ENCODE measurements around the gene ZNRF1. TPM values are rescaled to one million over a fixed set of nuclear protein-coding genes. Genes with fewer than 3 reads are reported as not detected.
"Not testable (repeated sequence)": the region's sequence is repeated elsewhere in the genome, so short reads cannot be mapped to it uniquely, and the experiment has no call there.

Gene ZNRF1
- total RNA-seq, 4 donors from 2014 or later, result 14.1 to 37.4 (median 19.4) TPM

DNA sequence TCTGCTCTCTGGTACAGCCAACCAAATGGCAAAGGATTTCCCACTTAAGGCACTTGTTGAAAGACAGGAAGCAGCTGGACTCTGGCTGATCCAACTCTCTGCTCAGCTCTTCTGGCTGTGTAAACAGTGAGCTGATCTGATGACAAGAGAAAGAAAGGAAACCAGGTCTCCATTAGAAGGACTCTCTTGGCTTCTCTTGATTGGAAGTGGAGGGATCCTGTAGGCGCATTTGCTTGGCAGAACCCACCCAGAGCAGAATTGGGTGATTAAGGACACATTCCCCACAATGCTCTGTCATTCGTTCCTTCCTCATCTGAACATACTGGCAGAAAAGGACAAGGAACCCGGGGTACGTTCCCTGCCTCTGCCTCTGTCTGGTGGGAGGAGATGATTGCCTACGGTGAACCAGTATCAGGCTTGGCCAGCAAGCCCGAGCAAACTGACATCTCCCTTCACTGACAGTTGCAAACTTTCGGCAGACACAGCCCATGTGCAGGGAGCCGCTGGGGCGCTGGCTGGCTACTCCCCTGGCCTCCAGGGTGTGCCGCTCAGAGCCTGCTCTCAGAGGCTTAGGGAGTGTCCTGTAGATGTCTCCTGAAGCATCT lies 88.7 kb downstream of the ZNRF1 start:
- H3K27me3 ChIP-seq, result no peaks in the 10 kb centered on the region
- H3K36me3 ChIP-seq, result no peaks in the 10 kb centered on the region
- peak overlapping the region; percentile 70 to 74 for H3K27ac ChIP-seq
- DNase-seq, result peak in 1 of 2 donors; percentile 51
- intact Hi-C loops (cut with DNase I; ENCODE audit: low total_unique reads), result no loop called here
- H3K4me3 ChIP-seq, result no peak overlapping the region
- TF ChIP-seq, protein P1, sequence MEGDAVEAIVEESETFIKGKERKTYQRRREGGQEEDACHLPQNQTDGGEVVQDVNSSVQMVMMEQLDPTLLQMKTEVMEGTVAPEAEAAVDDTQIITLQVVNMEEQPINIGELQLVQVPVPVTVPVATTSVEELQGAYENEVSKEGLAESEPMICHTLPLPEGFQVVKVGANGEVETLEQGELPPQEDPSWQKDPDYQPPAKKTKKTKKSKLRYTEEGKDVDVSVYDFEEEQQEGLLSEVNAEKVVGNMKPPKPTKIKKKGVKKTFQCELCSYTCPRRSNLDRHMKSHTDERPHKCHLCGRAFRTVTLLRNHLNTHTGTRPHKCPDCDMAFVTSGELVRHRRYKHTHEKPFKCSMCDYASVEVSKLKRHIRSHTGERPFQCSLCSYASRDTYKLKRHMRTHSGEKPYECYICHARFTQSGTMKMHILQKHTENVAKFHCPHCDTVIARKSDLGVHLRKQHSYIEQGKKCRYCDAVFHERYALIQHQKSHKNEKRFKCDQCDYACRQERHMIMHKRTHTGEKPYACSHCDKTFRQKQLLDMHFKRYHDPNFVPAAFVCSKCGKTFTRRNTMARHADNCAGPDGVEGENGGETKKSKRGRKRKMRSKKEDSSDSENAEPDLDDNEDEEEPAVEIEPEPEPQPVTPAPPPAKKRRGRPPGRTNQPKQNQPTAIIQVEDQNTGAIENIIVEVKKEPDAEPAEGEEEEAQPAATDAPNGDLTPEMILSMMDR (IDR thresholded peaks at IDR 0.05), result no peak
- no peak for TF ChIP-seq POLR2A (IDR thresholded peaks at IDR 0.05)
- H3K4me1 ChIP-seq, result peaks cover 0 to 17% of the 10 kb centered on the region in 2 donors
- no peaks in the 10 kb centered on the region for H3K9me3 ChIP-seq

DNA sequence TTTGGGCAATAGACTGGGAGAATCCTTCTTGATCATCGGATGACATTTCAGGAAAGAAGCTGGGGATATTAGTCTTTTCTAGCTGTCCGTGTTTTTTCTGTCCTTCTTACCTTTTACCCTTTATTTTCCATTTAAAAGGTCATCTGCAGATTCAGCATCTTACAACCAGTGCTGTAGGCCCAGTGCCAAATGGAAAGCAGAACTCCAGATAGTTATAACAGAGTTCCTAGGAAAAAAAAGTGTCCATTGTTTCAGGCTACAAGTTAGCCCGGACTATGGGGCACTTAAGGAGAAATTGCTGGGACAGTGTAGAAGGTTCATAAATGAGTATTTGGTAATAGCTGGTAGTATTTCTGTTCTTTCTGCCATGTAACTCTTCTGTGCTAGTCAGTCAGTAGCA lies 89.4 kb downstream of the ZNRF1 start:
- Histone ChIP-seq H3K9me3 (no peaks in the 10 kb centered on the region), H3K36me3 (no peaks in the 10 kb centered on the region), H3K27ac (peak overlapping the region; percentile 70 to 74), H3K4me3 (no peak overlapping the region), H3K27me3 (no peaks in the 10 kb centered on the region), H3K4me1 (peaks cover 0 to 17% of the 10 kb centered on the region in 2 donors)
- no peak for DNase-seq
- intact Hi-C loops (cut with DNase I; ENCODE audit: low total_unique reads), result no loop called here
- TF ChIP-seq POLR2A (IDR thresholded peaks at IDR 0.05), result no peak
- TF ChIP-seq, protein P1 (IDR thresholded peaks at IDR 0.05), result no peak

DNA sequence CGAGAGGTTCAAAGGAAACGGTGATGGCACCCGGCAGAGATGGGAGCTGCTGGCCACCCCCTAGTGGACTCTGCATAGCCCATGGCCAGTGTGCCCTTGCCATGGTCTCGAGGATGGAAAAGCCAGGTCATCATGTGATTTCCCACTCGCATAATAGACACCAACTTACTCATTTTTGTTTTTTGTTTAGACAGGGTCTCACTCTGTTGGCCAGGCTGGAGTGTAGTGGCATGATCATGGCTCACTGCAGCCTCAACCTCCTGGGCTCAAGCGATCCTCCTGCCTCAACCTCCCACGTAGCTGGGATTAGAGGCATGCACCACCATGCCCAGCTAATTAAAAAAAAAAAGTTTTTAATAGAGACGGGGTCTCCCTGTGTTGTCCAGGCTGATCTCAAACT lies 90.1 kb downstream of the ZNRF1 start:
- peaks cover 0 to 17% of the 10 kb centered on the region in 2 donors for H3K4me1 ChIP-seq
- H3K36me3 ChIP-seq, result no peaks in the 10 kb centered on the region
- no peaks in the 10 kb centered on the region for H3K27me3 ChIP-seq
- DNase-seq, result no peak
- H3K27ac ChIP-seq, result peak overlapping the region in 1 of 2 donors; percentile 74
- TF ChIP-seq, protein P1 (IDR thresholded peaks at IDR 0.05), result no peak
- TF ChIP-seq POLR2A (IDR thresholded peaks at IDR 0.05), result no peak
- no peaks in the 10 kb centered on the region for H3K9me3 ChIP-seq
- no peak overlapping the region for H3K4me3 ChIP-seq
- intact Hi-C loops (cut with DNase I; ENCODE audit: low total_unique reads), result no loop called here

DNA sequence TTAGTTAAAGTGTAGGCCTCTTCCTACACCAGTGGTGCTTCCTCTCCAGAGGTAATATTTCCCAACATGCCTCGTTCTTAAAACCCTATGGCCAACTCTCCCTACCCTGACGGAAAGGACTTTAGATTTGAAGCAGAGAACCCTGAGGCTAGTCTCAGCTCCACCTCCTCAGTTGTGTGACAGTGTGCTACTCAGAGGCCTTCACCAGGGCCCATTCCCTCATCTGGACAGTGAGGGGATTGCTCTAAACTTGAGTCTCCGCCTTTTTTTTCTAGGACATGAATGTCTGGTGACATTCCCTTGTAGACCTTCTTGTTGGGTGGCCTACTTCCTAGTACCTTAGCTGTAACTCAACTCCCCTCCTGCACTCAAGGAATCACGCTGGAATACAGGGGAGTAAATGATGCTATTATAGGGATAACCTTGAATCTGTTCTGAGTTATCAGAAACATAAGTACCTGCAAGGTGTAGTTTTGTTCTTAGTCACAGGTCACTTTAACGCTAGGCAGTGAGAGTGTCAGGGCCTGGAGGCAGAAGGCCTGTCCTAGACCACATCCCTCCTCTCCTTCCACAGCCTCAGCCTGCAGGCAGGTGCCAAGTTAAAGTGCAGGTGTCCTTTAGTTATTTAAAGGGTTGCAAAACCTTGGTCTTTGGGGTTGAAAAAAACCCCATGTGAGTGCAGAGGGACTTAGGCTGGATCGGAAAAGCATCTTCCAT lies 90.8 kb downstream of the ZNRF1 start:
- H3K4me1 ChIP-seq, result peaks cover 0 to 17% of the 10 kb centered on the region in 2 donors
- no peaks in the 10 kb centered on the region for H3K36me3 ChIP-seq
- H3K4me3 ChIP-seq, result no peak overlapping the region
- no peak overlapping the region for H3K27ac ChIP-seq
- no peak for TF ChIP-seq POLR2A (IDR thresholded peaks at IDR 0.05)
- TF ChIP-seq, protein P1 (IDR thresholded peaks at IDR 0.05), result no peak
- intact Hi-C loops (cut with DNase I; ENCODE audit: low total_unique reads), result no loop called here
- no peaks in the 10 kb centered on the region for H3K27me3 ChIP-seq
- no peaks in the 10 kb centered on the region for H3K9me3 ChIP-seq
- no peak for DNase-seq

DNA sequence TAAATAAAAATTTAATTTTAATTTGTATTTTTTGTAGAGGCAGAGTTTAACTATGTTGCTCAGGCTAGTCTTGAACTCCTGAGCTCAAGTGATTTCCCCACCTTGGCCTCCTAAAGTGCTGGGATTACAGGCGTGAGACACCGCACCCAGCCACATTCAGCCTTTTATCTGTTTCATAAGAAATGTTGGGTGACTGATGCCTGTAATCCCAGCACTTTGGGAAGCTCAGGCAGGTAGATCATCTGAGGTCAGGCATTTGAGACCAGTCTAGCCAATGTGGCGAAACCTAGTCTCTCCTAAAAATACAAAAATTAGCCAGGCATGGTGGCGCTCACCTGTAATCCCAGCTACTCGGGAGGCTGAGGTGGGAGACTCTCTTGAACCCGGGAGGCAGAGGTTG lies 92.1 kb downstream of the ZNRF1 start:
- peaks cover 0 to 17% of the 10 kb centered on the region in 2 donors for H3K4me1 ChIP-seq

DNA sequence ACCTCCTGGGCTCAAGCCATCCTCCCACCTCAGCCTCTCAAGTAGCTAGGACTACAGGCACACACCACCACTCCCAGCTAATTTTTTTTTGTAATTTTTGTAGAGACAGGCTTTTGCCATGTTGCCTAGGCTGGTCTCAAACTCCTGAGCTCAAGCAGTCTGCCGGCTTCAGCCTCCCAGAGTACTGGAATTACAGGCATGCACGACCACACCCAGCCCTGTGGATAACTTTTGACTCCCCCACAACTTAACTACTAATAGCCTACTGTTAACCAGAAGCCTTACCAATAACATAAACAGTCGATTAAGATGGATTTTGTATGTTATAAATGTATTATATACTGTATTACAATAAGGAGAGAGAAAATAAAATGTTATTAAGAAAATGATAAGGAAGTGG lies 92.8 kb downstream of the ZNRF1 start:
- intact Hi-C loops (cut with DNase I; ENCODE audit: low total_unique reads); H3K27me3 ChIP-seq; H3K27ac ChIP-seq: not testable (repeated sequence)

More for the DNA sequence above, 92.1 kb downstream of the ZNRF1 start:
- H3K36me3 ChIP-seq; H3K4me3 ChIP-seq; intact Hi-C loops (cut with DNase I; ENCODE audit: low total_unique reads); DNase-seq; H3K27ac ChIP-seq; H3K9me3 ChIP-seq; H3K27me3 ChIP-seq: not testable (repeated sequence)

More for the DNA sequence above, 92.8 kb downstream of the ZNRF1 start:
- peaks cover 0 to 14% of the 10 kb centered on the region in 2 donors for H3K4me1 ChIP-seq
- not testable (repeated sequence) for H3K9me3 ChIP-seq, H3K36me3 ChIP-seq, DNase-seq, H3K4me3 ChIP-seq
